Neural crest cell (in vitro differentiated cells): ENCODE results near the gene GALNTL6. TPM values are rescaled to one million over a fixed set of nuclear protein-coding genes. Genes with fewer than 3 reads are reported as not detected.
A peak's percentile ranks its signal among the peaks of the same experiment; 100 is the strongest.

ENCODE experiments used
- DNase-seq: peaks from one replicate; pipeline ENCODE4 v3.0.0; 2021; ENCODE audit warnings: low read depth, mixed read lengths, low spot score
- H3K27ac Mint-ChIP-seq: one replicate; pipeline ENCODE4 v1.8.0; 2021; ENCODE audit warnings: mild to moderate bottlenecking, mixed read lengths; ENCODE audit not compliant: unreplicated experiment
- H3K27me3 Mint-ChIP-seq: 2 replicates; pipeline ENCODE4 v1.8.0; 2021; ENCODE audit warnings: low read depth, mild to moderate bottlenecking, mixed read lengths
- H3K36me3 Mint-ChIP-seq: 2 replicates; pipeline ENCODE4 v1.8.0; 2021; ENCODE audit warnings: low read depth, mild to moderate bottlenecking, mixed read lengths
- H3K4me1 Mint-ChIP-seq: 2 replicates; pipeline ENCODE4 v1.8.0; 2021; ENCODE audit warnings: mixed read lengths
- H3K4me3 Mint-ChIP-seq: one replicate; pipeline ENCODE4 v1.8.0; 2021; ENCODE audit warnings: mild to moderate bottlenecking, mixed read lengths
- H3K9me3 Mint-ChIP-seq: 2 replicates; pipeline ENCODE4 v1.8.0; 2021; ENCODE audit warnings: mixed read lengths
- total RNA-seq: library from RNA; stranded (reverse); gene quantifications from 2 replicates; pipeline ENCODE4 v1.2.1, GENCODE V29; 2021
- TF ChIP-seq, protein P1 (sequence below): fragments of 200-600 bp; sonication (generic); conservative IDR thresholded peaks from 2 replicates; pipeline ENCODE4 v1.5.0; 2021; ENCODE audit warnings: antibody characterized with exemption, mild to moderate bottlenecking

The GALNTL6 gene
- total RNA-seq, 1 donor from 2014 or later = 0.07 TPM

DNA sequence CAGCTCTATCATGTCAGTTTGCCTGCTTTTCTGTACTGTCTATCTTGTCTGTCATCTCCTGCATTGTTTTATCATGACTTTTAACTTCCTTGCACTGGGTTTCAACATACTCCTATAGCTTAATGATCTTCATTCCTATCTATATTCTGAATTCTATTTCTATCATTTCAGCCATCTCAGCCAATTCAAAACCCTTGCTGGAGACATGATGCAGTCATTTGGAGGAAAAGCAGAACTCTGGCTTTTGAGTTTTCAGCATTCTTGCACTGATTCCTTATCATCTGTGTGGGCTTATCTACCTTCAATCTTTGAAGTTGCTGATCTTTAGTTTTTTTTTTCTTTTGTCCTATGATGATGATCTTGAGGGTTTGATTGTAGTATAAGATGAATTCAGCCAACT, 861.6 kb downstream of the GALNTL6 start:
- TF ChIP-seq, protein P1, sequence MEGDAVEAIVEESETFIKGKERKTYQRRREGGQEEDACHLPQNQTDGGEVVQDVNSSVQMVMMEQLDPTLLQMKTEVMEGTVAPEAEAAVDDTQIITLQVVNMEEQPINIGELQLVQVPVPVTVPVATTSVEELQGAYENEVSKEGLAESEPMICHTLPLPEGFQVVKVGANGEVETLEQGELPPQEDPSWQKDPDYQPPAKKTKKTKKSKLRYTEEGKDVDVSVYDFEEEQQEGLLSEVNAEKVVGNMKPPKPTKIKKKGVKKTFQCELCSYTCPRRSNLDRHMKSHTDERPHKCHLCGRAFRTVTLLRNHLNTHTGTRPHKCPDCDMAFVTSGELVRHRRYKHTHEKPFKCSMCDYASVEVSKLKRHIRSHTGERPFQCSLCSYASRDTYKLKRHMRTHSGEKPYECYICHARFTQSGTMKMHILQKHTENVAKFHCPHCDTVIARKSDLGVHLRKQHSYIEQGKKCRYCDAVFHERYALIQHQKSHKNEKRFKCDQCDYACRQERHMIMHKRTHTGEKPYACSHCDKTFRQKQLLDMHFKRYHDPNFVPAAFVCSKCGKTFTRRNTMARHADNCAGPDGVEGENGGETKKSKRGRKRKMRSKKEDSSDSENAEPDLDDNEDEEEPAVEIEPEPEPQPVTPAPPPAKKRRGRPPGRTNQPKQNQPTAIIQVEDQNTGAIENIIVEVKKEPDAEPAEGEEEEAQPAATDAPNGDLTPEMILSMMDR = no peak
- H3K4me1 Mint-ChIP-seq = no peaks in the 10 kb centered on the region
- no peaks in the 10 kb centered on the region for H3K27me3 Mint-ChIP-seq
- peaks cover 2% of the 10 kb centered on the region for H3K9me3 Mint-ChIP-seq
- no peak overlapping the region for H3K27ac Mint-ChIP-seq
- H3K4me3 Mint-ChIP-seq = no peak overlapping the region
- no peak for DNase-seq
- peaks cover 3% of the 10 kb centered on the region for H3K36me3 Mint-ChIP-seq

DNA sequence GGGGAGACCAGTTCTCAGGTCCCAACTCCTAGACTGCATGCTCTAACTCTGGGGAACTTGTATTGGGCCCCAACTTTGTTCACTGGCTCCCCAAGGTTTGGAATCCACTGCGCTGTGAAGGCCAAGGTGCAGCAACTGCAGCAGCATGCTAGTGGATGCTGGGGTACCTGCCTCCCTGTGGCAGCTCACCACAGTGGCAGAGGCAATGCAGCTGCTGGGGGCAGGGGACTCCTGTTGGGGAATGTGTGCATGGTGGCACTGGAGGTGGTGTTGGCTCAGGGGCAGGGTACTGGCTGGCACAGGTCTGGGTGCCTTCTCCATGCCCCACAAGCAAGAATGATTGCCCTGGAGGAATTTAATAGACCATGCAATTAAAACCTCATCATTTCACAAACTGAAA, 862.0 kb downstream of the GALNTL6 start:
- Mint-ChIP-seq H3K9me3 (peaks cover 2% of the 10 kb centered on the region), H3K4me1 (no peaks in the 10 kb centered on the region), H3K4me3 (no peak overlapping the region), H3K27ac (no peak overlapping the region), H3K36me3 (peaks cover 3% of the 10 kb centered on the region), H3K27me3 (no peaks in the 10 kb centered on the region)
- TF ChIP-seq, protein P1 = no peak
- DNase-seq = no peak

DNA sequence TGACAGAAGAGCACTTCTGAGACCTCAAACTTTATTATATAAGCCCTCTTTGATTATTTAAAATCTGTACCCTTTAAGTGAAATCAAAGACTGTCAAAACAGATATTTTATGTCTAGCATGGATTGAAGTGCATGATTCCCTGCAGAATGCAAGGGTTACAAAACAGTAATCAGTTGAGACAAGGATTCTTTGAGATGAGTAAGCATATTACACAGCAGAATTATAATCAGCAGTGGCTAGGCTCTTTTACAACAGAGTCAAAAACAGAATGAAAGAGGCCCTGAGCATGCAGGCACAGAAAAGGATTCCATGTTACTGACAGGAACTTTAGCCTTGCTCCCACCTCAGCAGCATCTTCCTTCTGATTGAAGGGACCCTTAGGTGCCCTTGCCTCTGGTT, 867.5 kb downstream of the GALNTL6 start:
- Mint-ChIP-seq H3K4me3 (no peak overlapping the region), H3K9me3 (no peaks in the 10 kb centered on the region), H3K36me3 (no peaks in the 10 kb centered on the region), H3K4me1 (no peaks in the 10 kb centered on the region), H3K27ac (no peak overlapping the region), H3K27me3 (no peaks in the 10 kb centered on the region)
- TF ChIP-seq, protein P1 = no peak
- no peak for DNase-seq

DNA sequence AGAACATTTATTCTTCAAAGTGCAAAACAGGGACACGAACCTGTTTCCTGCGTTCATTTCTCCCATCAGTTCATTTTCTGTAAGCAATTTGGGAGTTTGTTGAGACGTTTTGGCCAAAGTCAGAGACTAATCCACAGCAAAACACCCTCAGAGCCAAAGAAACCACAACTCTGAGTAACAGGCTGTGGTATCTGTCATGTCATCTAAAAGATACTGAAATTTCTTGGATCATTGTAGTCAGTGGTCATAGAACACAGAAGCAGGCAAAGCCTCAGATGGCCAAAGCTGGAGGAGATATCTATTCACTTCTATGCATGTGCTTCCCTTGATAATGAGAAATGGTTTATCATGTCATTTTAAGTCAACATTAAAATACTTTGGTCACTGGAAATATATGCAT, 869.8 kb downstream of the GALNTL6 start:
- Mint-ChIP-seq H3K9me3 (no peaks in the 10 kb centered on the region), H3K36me3 (no peaks in the 10 kb centered on the region), H3K4me3 (no peak overlapping the region), H3K4me1 (no peaks in the 10 kb centered on the region), H3K27me3 (no peaks in the 10 kb centered on the region), H3K27ac (no peak overlapping the region)
- TF ChIP-seq, protein P1 = no peak
- DNase-seq = no peak

DNA sequence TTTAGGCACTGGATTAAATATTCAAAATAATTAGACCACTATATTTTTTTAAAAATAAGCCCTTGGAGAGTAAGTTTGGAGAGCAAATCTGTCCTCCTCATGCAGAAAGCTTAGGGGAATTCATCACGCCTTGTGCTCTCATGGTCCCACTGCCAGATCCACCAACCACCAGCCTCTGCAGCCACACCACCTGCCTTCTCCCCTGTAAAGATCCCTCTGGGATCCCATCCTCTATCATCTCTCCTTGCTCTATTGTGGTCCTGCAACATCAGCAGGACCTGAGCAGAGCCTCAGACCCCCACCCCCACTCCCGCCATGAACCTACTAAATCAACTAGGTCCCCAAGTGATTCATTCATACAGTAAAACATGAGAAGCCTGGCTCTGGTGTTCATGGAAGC, 872.8 kb downstream of the GALNTL6 start:
- Mint-ChIP-seq H3K4me1 (no peaks in the 10 kb centered on the region), H3K9me3 (peaks cover 4% of the 10 kb centered on the region), H3K27me3 (no peaks in the 10 kb centered on the region), H3K4me3 (no peak overlapping the region), H3K36me3 (peaks cover 4% of the 10 kb centered on the region), H3K27ac (peak overlapping the region; percentile 81)
- TF ChIP-seq, protein P1 = no peak
- no peak for DNase-seq

DNA sequence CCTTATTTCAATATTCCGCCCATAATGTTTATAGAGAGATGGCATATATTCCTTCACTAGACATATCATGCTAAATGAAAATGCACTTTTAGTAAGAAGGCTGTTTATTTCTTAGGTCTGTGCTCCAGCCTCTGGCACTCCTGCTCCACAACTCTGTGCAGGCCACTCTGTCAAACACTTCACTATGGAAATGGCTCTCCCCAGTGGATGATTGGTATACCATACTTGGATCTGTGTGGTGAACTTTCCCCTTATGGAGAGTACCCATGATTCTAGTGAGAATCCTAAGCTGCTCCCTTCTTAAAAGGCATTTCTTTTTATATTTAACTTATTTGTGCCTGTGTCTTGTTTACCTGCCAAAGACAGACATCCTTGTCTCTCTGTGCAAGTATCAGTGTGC, 875.3 kb downstream of the GALNTL6 start:
- Mint-ChIP-seq H3K27ac (no peak overlapping the region), H3K4me1 (no peaks in the 10 kb centered on the region), H3K27me3 (no peaks in the 10 kb centered on the region), H3K36me3 (peaks cover 13% of the 10 kb centered on the region), H3K4me3 (no peak overlapping the region), H3K9me3 (peaks cover 13% of the 10 kb centered on the region)
- TF ChIP-seq, protein P1 = no peak
- no peak for DNase-seq
